AG04450 (cell line): ENCODE measurements around the gene RBFOX2. TPM values are rescaled to one million over a fixed set of nuclear protein-coding genes. Genes with fewer than 3 reads are reported as not detected.

Experiments used
- CTCF ChIA-PET: fragments of 300-600, 350-600 bp; formaldehyde crosslinking; extraction: SDS; loops from one replicate; lab custom pipeline; 2022; ENCODE audit warnings: antibody characterized with exemption, inconsistent platforms; lab: Charles Lee
- POLR2A ChIA-PET: fragments of 350-600 bp; formaldehyde crosslinking; extraction: SDS; loops from one replicate; lab custom pipeline; 2021; ENCODE audit warnings: antibody characterized with exemption, inconsistent platforms; lab: Yijun Ruan, JAX
- DNase-seq: peaks from one replicate; pipeline ENCODE4 v3.0.0-alpha.2; 2011; ENCODE audit warnings: low read depth, low spot score
- H3K27ac ChIP-seq: one replicate; pipeline ENCODE4 v1.5.1; 2012; ENCODE audit warnings: low read depth, low read length, control low read depth
- H3K27me3 ChIP-seq: one replicate; pipeline ENCODE4 v1.6.0; 2012; ENCODE audit warnings: low read length; ENCODE audit not compliant: control insufficient read depth, insufficient read depth
- H3K4me3 ChIP-seq: 2 replicates; pipeline ENCODE4 v1.5.1; 2011; ENCODE audit warnings: mild to moderate bottlenecking, low read depth, low read length, control low read depth
- H3K9me3 ChIP-seq: 2 replicates; pipeline ENCODE4 v1.5.1; 2012; ENCODE audit warnings: low read length; ENCODE audit not compliant: control insufficient read depth, insufficient read depth
- CTCF ChIP-seq: IDR thresholded peaks from 2 replicates; pipeline ENCODE4 v1.5.1; 2011; ENCODE audit warnings: low read depth, low read length, control low read depth, inconsistent platforms
- polyA plus RNA-seq: library from polyadenylated mRNA; depleted of rRNA; stranded (reverse); fragments of >200 nt; gene quantifications from 2 replicates; pipeline ENCODE4 v1.2.3, GENCODE V29; 2011

The RBFOX2 gene
- polyA plus RNA-seq, 1 experiment: 288 TPM

GRCh38 chr22:35961480-35962295, 66.9 kb downstream of the RBFOX2 start:
- TF ChIP-seq CTCF: no peak
- CTCF ChIA-PET: interaction anchor here (1.0 to 3.3 kb wide), 2 partner anchors 82 to 104 kb away, joined by 4 to 19 read pairs; no protein-coding TSS in a partner anchor
- H3K4me3 ChIP-seq: peak overlapping the region; percentile 17
- DNase-seq: peak; percentile 55
- H3K27me3 ChIP-seq: no peaks in the 10 kb centered on the region
- POLR2A ChIA-PET: interaction anchor here (0.8 to 1.1 kb wide), 2 partner anchors 15 to 67 kb away, joined by 5 to 7 read pairs; partner anchors contain the start of gene RBFOX2
- no peaks in the 10 kb centered on the region for H3K9me3 ChIP-seq
- H3K27ac ChIP-seq: peak overlapping the region; percentile 59

- Histone ChIP-seq H3K4me3 (no peak overlapping the region), H3K27me3 (no peaks in the 10 kb centered on the region), H3K27ac (no peak overlapping the region), H3K9me3 (no peaks in the 10 kb centered on the region)
- no peak for DNase-seq
- TF ChIP-seq CTCF: no peak
- ChIA-PET CTCF (interaction anchor here (1.0 to 3.3 kb wide), 2 partner anchors 83 to 105 kb away, joined by 4 to 19 read pairs; no protein-coding TSS in a partner anchor), POLR2A (interaction anchor here (1.1 kb wide), 1 partner anchor 68 kb away, joined by 5 read pairs; the partner anchor contains the start of gene RBFOX2)
These were observed 67.8 kb downstream of the RBFOX2 start for GRCh38 chr22:35960854-35961253.

GRCh38 chr22:35959121-35959800, 69.4 kb downstream of the RBFOX2 start:
- DNase-seq: no peak
- CTCF ChIA-PET: interaction anchor here (2.6 kb wide), 1 partner anchor 107 kb away, joined by 8 read pairs; no protein-coding TSS in a partner anchor
- Histone ChIP-seq H3K27ac (no peak overlapping the region), H3K4me3 (no peak overlapping the region), H3K9me3 (no peaks in the 10 kb centered on the region), H3K27me3 (no peaks in the 10 kb centered on the region)
- POLR2A ChIA-PET: no interaction called here
- no peak for TF ChIP-seq CTCF

GRCh38 chr22:35958334-35958733, 70.3 kb downstream of the RBFOX2 start:
- no peaks in the 10 kb centered on the region for H3K9me3 ChIP-seq
- CTCF ChIA-PET: interaction anchor here (2.6 kb wide), 1 partner anchor 108 kb away, joined by 8 read pairs; no protein-coding TSS in a partner anchor
- no peak overlapping the region for H3K4me3 ChIP-seq
- no peaks in the 10 kb centered on the region for H3K27me3 ChIP-seq
- H3K27ac ChIP-seq: no peak overlapping the region
- no peak for TF ChIP-seq CTCF
- no peak for DNase-seq
- POLR2A ChIA-PET: no interaction called here
